GM12878 (cell line): ENCODE data around the gene DRAXIN. TPM values are rescaled to one million over a fixed set of nuclear protein-coding genes. Genes with fewer than 3 reads are reported as not detected.

Experiments
- ATAC-seq: fragments of 200-7000 bp; cut with Tn5 transposase; 3 replicates; pipeline ENCODE4 v1.9.1; 2020; ENCODE audit warnings: mild to moderate bottlenecking, moderate library complexity
- BruUV-seq: library from RNA; stranded (reverse); fragments of 400-500 nt; replicated peaks from 2 replicates; lab custom pipeline; 2021; lab: Mats Ljungman, UMichigan
- CTCF ChIA-PET: fragments of 300-600 bp; sonication (Branson Sonifier 250); formaldehyde crosslinking; extraction: SDS; loops from one replicate; lab custom pipeline; 2021; ENCODE audit warnings: inconsistent platforms; lab: Yijun Ruan, JAX
- POLR2A ChIA-PET: fragments of 350-600 bp; formaldehyde crosslinking; extraction: SDS; loops from one replicate; lab custom pipeline; 2021; ENCODE audit warnings: inconsistent platforms; lab: Charles Lee
- RAD21 ChIA-PET: fragments of 300-600 bp; sonication (Branson Sonifier 250); formaldehyde crosslinking; loops from one replicate; lab custom pipeline; 2023; ENCODE audit warnings: antibody characterized with exemption; ENCODE audit not compliant: unreplicated experiment; lab: Charles Lee
- SMC1A ChIA-PET: fragments of 300-600 bp; sonication (Branson Sonifier 250); formaldehyde crosslinking; loops from one replicate; lab custom pipeline; 2023; ENCODE audit not compliant: unreplicated experiment, uncharacterized antibody; lab: Charles Lee
- DNase-seq: peaks from one replicate; pipeline ENCODE4 v3.0.0-alpha.2; 2011; ENCODE audit warnings: low read depth, low spot score
- FAIRE-seq: peaks from 3 replicates; lab custom pipeline; 2011; peaks lifted over from hg19 to GRCh38; lab: Jason Lieb, UNC
- H2AFZ ChIP-seq: 2 replicates; pipeline ENCODE4 v1.6.0; 2011; ENCODE audit warnings: low read depth, low read length, control low read depth; ENCODE audit not compliant: control insufficient read depth
- H3K27ac ChIP-seq: 2 replicates; pipeline ENCODE4 v1.5.1; 2011; ENCODE audit warnings: control low read depth; ENCODE audit not compliant: control insufficient read depth, insufficient read depth
- H3K27me3 ChIP-seq, 2 experiments: replicated peaks in 1 of 2; 2 replicates each; pipeline versions ENCODE4 v1.6.0 to v1.6.1; 2011; ENCODE audit warnings: low read length in 1 of 2; ENCODE audit not compliant: control insufficient read depth in 2 of 2, insufficient read depth in 2 of 2
- H3K36me3 ChIP-seq, 2 experiments: 2 replicates each; pipeline ENCODE4 v1.5.1; 2011; ENCODE audit warnings: low read length in 1 of 2; ENCODE audit not compliant: control insufficient read depth in 2 of 2, insufficient read depth in 2 of 2
- H3K4me1 ChIP-seq: 2 replicates; pipeline ENCODE4 v1.6.1; 2011; ENCODE audit warnings: mild to moderate bottlenecking, low read length, moderate library complexity, mixed read lengths; ENCODE audit not compliant: control insufficient read depth, insufficient read depth
- H3K4me2 ChIP-seq: 2 replicates; pipeline ENCODE4 v1.6.0; 2011; ENCODE audit warnings: control low read depth; ENCODE audit not compliant: control insufficient read depth, insufficient read depth
- H3K4me3 ChIP-seq: fragments of 200-600 bp; sonication (generic); 2 replicates; pipeline ENCODE4 v1.5.1; 2016
- H3K79me2 ChIP-seq: 2 replicates; pipeline ENCODE4 v1.6.0; 2011; ENCODE audit warnings: low read length; ENCODE audit not compliant: control insufficient read depth, insufficient read depth
- H3K9ac ChIP-seq: 2 replicates; pipeline ENCODE4 v1.8.0; 2011; ENCODE audit warnings: low read length, control low read depth, mixed read lengths; ENCODE audit not compliant: control insufficient read depth, insufficient read depth
- H3K9me3 ChIP-seq: replicated peaks from 3 replicates; pipeline ENCODE4 v1.5.1; 2011; ENCODE audit warnings: mild to moderate bottlenecking, low read length; ENCODE audit not compliant: control insufficient read depth, insufficient read depth
- H4K20me1 ChIP-seq: 2 replicates; pipeline ENCODE4 v1.6.0; 2011; ENCODE audit not compliant: control insufficient read depth, insufficient read depth
- BHLHE40 ChIP-seq, 2 experiments: fragments of 450-650 bp in 1 of 2; IDR thresholded peaks; 2 replicates each; pipeline ENCODE4 v1.6.1; 2011 to 2017; ENCODE audit warnings: low read depth in 2 of 2, borderline replicate concordance in 1 of 2, improper control_type of control experiment in 1 of 2, low read length in 1 of 2, mild to moderate bottlenecking in 1 of 2
- ESRRA ChIP-seq: IDR thresholded peaks from 2 replicates; pipeline ENCODE4 v1.6.1; 2012; ENCODE audit warnings: mild to moderate bottlenecking, low read length, improper control_type of control experiment
- HDAC2 ChIP-seq: fragments of 200-600 bp; sonication (generic); IDR thresholded peaks from 2 replicates; pipeline ENCODE4 v1.6.1; 2017
- HDGF ChIP-seq: fragments of 450-650 bp; IDR thresholded peaks from 2 replicates; pipeline ENCODE4 v1.6.1; 2016; ENCODE audit warnings: antibody characterized with exemption
- IRF3 ChIP-seq: fragments of 450-650 bp; IDR thresholded peaks from 2 replicates; pipeline ENCODE4 v1.6.1; 2014; ENCODE audit warnings: mild to moderate bottlenecking
- NFYA ChIP-seq: IDR thresholded peaks from 2 replicates; pipeline ENCODE4 v1.6.1; 2011; ENCODE audit warnings: low read depth, mild to moderate bottlenecking, low read length, improper control_type of control experiment, borderline replicate concordance
- PRDM15 ChIP-seq: fragments of 450-650 bp; formaldehyde crosslinking; IDR thresholded peaks from 2 replicates; pipeline ENCODE4 v1.4.0; 2020; ENCODE audit warnings: mild to moderate bottlenecking, moderate library complexity
- TARDBP ChIP-seq: IDR thresholded peaks from 2 replicates; pipeline ENCODE4 v1.6.1; 2016; ENCODE audit warnings: borderline replicate concordance
- TCF3 ChIP-seq: IDR thresholded peaks from 2 replicates; pipeline ENCODE4 v1.6.1; 2012; ENCODE audit warnings: low read depth, mild to moderate bottlenecking, low read length, borderline replicate concordance; ENCODE audit not compliant: insufficient read depth
- USF1 ChIP-seq: IDR thresholded peaks from 2 replicates; pipeline ENCODE4 v1.6.1; 2011; ENCODE audit warnings: borderline replicate concordance, low read depth, mild to moderate bottlenecking, moderate library complexity, mixed read lengths, low read length; ENCODE audit not compliant: insufficient read depth; ENCODE audit errors: extremely low read length
- WRNIP1 ChIP-seq: IDR thresholded peaks from 2 replicates; pipeline ENCODE4 v1.6.1; 2011; ENCODE audit warnings: low read depth, low read length, improper control_type of control experiment, borderline replicate concordance
- ZBTB4 ChIP-seq: fragments of 450-650 bp; formaldehyde crosslinking; IDR thresholded peaks from 2 replicates; pipeline ENCODE4 v1.4.0; 2022; ENCODE audit warnings: mild to moderate bottlenecking, moderate library complexity
- WGBS: methylation state at CpG from one replicate; pipeline ENCODE4 v1.1.6; 2016; ENCODE audit warnings: low lambda C conversion rate; ENCODE audit not compliant: insufficient replicate concordance, insufficient coverage; ENCODE audit errors: missing lambda C conversion rate; 5-methylcytosine and 5-hydroxymethylcytosine counted together
- in situ Hi-C: fragments of 300-500 bp; cut with MboI; formaldehyde crosslinking; loops from 9 replicates; pipeline ENCODE4 v1.14.3; 2018; ENCODE audit warnings: mixed read lengths
- intact Hi-C: fragments of 100-400 bp; cut with micrococcal nuclease; formaldehyde crosslinking; loops from one replicate; pipeline ENCODE4 v1.14.2; 2022; ENCODE audit not compliant: unreplicated experiment
- polyA plus RNA-seq, 11 experiments: library from polyadenylated mRNA; depleted of rRNA in 4 of 11; unstranded in 6 of 11; stranded (reverse) in 5 of 11; fragments of >200 nt; fragmentation: Nextera tagmentation in 4 of 11; fragmentation: Illumina TruSeq in 1 of 11; extraction: Ambion mirVana in 4 of 11; extraction: Trizol in 1 of 11; gene quantifications; 1 replicate in 1 of 11; 2 replicates in 10 of 11; pipeline versions ENCODE4 v1.2.1 to v1.2.3, GENCODE V29; 2011 to 2016; ENCODE audit warnings: inconsistent platforms in 2 of 11, missing spikeins in 2 of 11, low read depth in 1 of 11
- total RNA-seq, 4 experiments: library from RNA; depleted of rRNA in 3 of 4; stranded (reverse); fragments of >200 nt in 3 of 4; fragmentation: Illumina TruSeq in 1 of 4; extraction: Trizol in 1 of 4; gene quantifications; 2 replicates each; pipeline versions ENCODE4 v1.2.1 to v1.2.3, GENCODE V29; 2013 to 2021

Gene DRAXIN
- total and polyA plus RNA-seq, 10 of the 15 experiments (the other 5 are each of a cell fraction or from before 2014, with no cell fraction given) = 0.01 to 0.05 (median 0.03) TPM; not detected in 3

- no peak for TF ChIP-seq PRDM15
- TF ChIP-seq USF1 = no peak
- TF ChIP-seq WRNIP1 = no peak
- no peak for TF ChIP-seq HDAC2
These were observed 68.3 kb downstream of the DRAXIN start (continued) for GRCh38 chr1:11759791-11760190.

- DNase-seq (no peak), FAIRE-seq (no peak), ATAC-seq (no peak)
- Histone ChIP-seq H4K20me1 (no peaks in the 10 kb centered on the region), H3K27me3 (no peaks in the 10 kb centered on the region; a peak in 1 of 4 replicates), H3K4me2 (no peak overlapping the region), H3K4me3 (no peak overlapping the region), H3K79me2 (no peaks in the 10 kb centered on the region), H2AFZ (no peak overlapping the region), H3K4me1 (no peaks in the 10 kb centered on the region), H3K27ac (no peak overlapping the region), H3K9me3 (no peaks in the 10 kb centered on the region; the same call in 2 of the 3 replicates), H3K9ac (no peak overlapping the region), H3K36me3 (no peaks in the 10 kb centered on the region)
- intact Hi-C loops (no loop called here), in situ Hi-C loops (no loop called here)
- CTCF ChIA-PET = no interaction called here
- RAD21 ChIA-PET = no interaction called here
- no TSS peak for BruUV-seq
- TF ChIP-seq TCF3 (no peak), NFYA (no peak), TARDBP (no peak), HDGF (no peak), BHLHE40 (IDR thresholded peaks at IDR 0.05; ENCODE audit: borderline replicate concordance in 1 of 2, low read depth in 2 of 2, low read length in 1 of 2) (no peak), ZBTB4 (no peak), IRF3 (no peak), ESRRA (no peak)
- 28% methylated on average over 6 of the region's 6 CpGs for WGBS
- SMC1A ChIA-PET = no interaction called here
- POLR2A ChIA-PET = no interaction called here
These were observed 69.8 kb downstream of the DRAXIN start for GRCh38 chr1:11761285-11761684.
